ENCODE measurements around the gene PAX5.
A peak's percentile ranks its signal among the peaks of the same experiment; 100 is the strongest.
"Not testable (repeated sequence)": the region's sequence is repeated elsewhere in the genome, so short reads cannot be mapped to it uniquely, and the experiment has no call there.

PAX5 gene

GRCh38 chr9:36871606-36872005 is 162.5 kb downstream of the PAX5 start:
- no peak for DNase-seq

- DNase-seq = no peak
These were observed 163.1 kb downstream of the PAX5 start for GRCh38 chr9:36870960-36871359.

GRCh38 chr9:36869605-36870004 is 164.5 kb downstream of the PAX5 start:
- not testable (repeated sequence) for DNase-seq

- DNase-seq = no peak
These were observed 165.3 kb downstream of the PAX5 start for GRCh38 chr9:36868586-36869282.

GRCh38 chr9:36867672-36868471 is 166.2 kb downstream of the PAX5 start:
- no peak for DNase-seq

GRCh38 chr9:36867241-36867640 is 166.8 kb downstream of the PAX5 start:
- no peak for DNase-seq

- DNase-seq = no peak
These were observed 167.2 kb downstream of the PAX5 start for GRCh38 chr9:36866840-36867239.

- no peak for DNase-seq
These were observed 168.1 kb downstream of the PAX5 start for GRCh38 chr9:36865731-36866635.

- no peak for DNase-seq
These were observed 169.3 kb downstream of the PAX5 start for GRCh38 chr9:36864491-36865410.

- DNase-seq = no peak
These were observed 171.6 kb downstream of the PAX5 start for GRCh38 chr9:36862206-36863145.

- no peak for DNase-seq
These were observed 172.4 kb downstream of the PAX5 start for GRCh38 chr9:36861528-36862205.

- no peak for DNase-seq
These were observed 175.2 kb downstream of the PAX5 start for GRCh38 chr9:36858805-36859375.

- peak; percentile 38 for DNase-seq
These were observed 178.4 kb downstream of the PAX5 start for GRCh38 chr9:36855448-36856315.

- no peak for DNase-seq
These were observed 179.3 kb downstream of the PAX5 start for GRCh38 chr9:36854751-36855150.

- DNase-seq = no peak
These were observed 180.0 kb downstream of the PAX5 start for GRCh38 chr9:36854034-36854433.

- DNase-seq = no peak
These were observed 180.8 kb downstream of the PAX5 start for GRCh38 chr9:36853233-36853632.

- DNase-seq = no peak
These were observed 184.1 kb downstream of the PAX5 start for GRCh38 chr9:36849943-36850342.

GRCh38 chr9:36848946-36849345 is 185.1 kb downstream of the PAX5 start:
- DNase-seq = no peak
